Measurements from ENCODE around the gene TAAR9. TPM values are rescaled to one million over a fixed set of nuclear protein-coding genes. Genes with fewer than 3 reads are reported as not detected.

The TAAR9 gene
- total RNA-seq, 1 experiment from 2014 or later, result not detected

GRCh38 chr6:132494954-132495353 lies 43.1 kb upstream of the TAAR9 start:
- Histone ChIP-seq H3K27me3 (ENCODE audit: low read length) (no peaks in the 10 kb centered on the region), H4K20me1 (ENCODE audit: low read length) (no peaks in the 10 kb centered on the region), H3K27ac (ENCODE audit: low read length) (no peak overlapping the region), H3K4me2 (ENCODE audit: low read length) (no peak overlapping the region), H3K9me2 (replicated peaks; ENCODE audit: low read length) (no peaks in the 10 kb centered on the region), H3K9ac (ENCODE audit: low read length) (no peak overlapping the region), H3K9me3 (ENCODE audit: low read length) (no peaks in the 10 kb centered on the region), H3K79me2 (ENCODE audit: low read length) (0 out of 2 replicates have a peak, but pooled peaks cover 6% of the 10 kb centered on the region), H2AFZ (ENCODE audit: low read length) (no peak overlapping the region), H3K4me3 (ENCODE audit: low read length) (no peak overlapping the region), H3K4me1 (ENCODE audit: insufficient read depth, low read length) (no peaks in the 10 kb centered on the region), H3K36me3 (ENCODE audit: low read depth, low read length) (no peaks in the 10 kb centered on the region; the same call in 1 of the 2 replicates), H3F3A (ENCODE audit: low read length, unreplicated experiment) (no peaks in the 10 kb centered on the region)
- ChIA-PET CTCF (no interaction called here), POLR2A (ENCODE audit: unreplicated experiment) (no interaction called here)
- TF ChIP-seq CTCF (conservative IDR thresholded peaks at IDR 0.05; ENCODE audit: low read depth, low read length) (no peak), EZH2phosphoT487 (IDR thresholded peaks at IDR 0.05; ENCODE audit: borderline replicate concordance, low read length) (no peak), EZH2 (IDR thresholded peaks at IDR 0.05; ENCODE audit: low read length, unreplicated experiment) (no peak)
- intact Hi-C loops (cut with micrococcal nuclease), result no loop called here
- ATAC-seq (no peak), DNase-seq (no peak)
- BruUV-seq (replicated peaks), result no TSS peak

- intact Hi-C loops (cut with micrococcal nuclease), result no loop called here
- ChIA-PET CTCF (interaction anchor here (0.6 kb wide), 1 partner anchor 330 kb away, joined by 3 read pairs; no protein-coding TSS in a partner anchor), POLR2A (ENCODE audit: unreplicated experiment) (interaction anchor here (0.6 kb wide), 1 partner anchor 90 kb away, joined by 3 read pairs; no protein-coding TSS in a partner anchor)
- Histone ChIP-seq H3K4me1 (ENCODE audit: insufficient read depth, low read length) (no peaks in the 10 kb centered on the region), H3K9me2 (replicated peaks; ENCODE audit: low read length) (no peaks in the 10 kb centered on the region), H3K79me2 (ENCODE audit: low read length) (0 out of 2 replicates have a peak, but pooled peaks cover 6% of the 10 kb centered on the region), H3K9me3 (ENCODE audit: low read length) (no peaks in the 10 kb centered on the region), H3K4me3 (ENCODE audit: low read length) (no peak overlapping the region), H3K36me3 (ENCODE audit: low read depth, low read length) (no peaks in the 10 kb centered on the region; the same call in 1 of the 2 replicates), H3K27me3 (ENCODE audit: low read length) (no peaks in the 10 kb centered on the region), H3K27ac (ENCODE audit: low read length) (no peak overlapping the region), H2AFZ (ENCODE audit: low read length) (no peak overlapping the region), H3K4me2 (ENCODE audit: low read length) (no peak overlapping the region), H3F3A (ENCODE audit: low read length, unreplicated experiment) (no peaks in the 10 kb centered on the region), H4K20me1 (ENCODE audit: low read length) (no peaks in the 10 kb centered on the region), H3K9ac (ENCODE audit: low read length) (no peak overlapping the region)
- ATAC-seq, result no peak
- no peak for DNase-seq
- no TSS peak for BruUV-seq (replicated peaks)
- no peak for TF ChIP-seq CTCF (conservative IDR thresholded peaks at IDR 0.05; ENCODE audit: low read depth, low read length)
- TF ChIP-seq EZH2 (IDR thresholded peaks at IDR 0.05; ENCODE audit: low read length, unreplicated experiment), result no peak
- TF ChIP-seq EZH2phosphoT487 (IDR thresholded peaks at IDR 0.05; ENCODE audit: borderline replicate concordance, low read length), result no peak
Observed at GRCh38 chr6:132495604-132496079, 42.4 kb upstream of the TAAR9 start.

GRCh38 chr6:132496519-132497180 lies 41.4 kb upstream of the TAAR9 start:
- H3F3A ChIP-seq (ENCODE audit: low read length, unreplicated experiment), result no peaks in the 10 kb centered on the region
- H3K27me3 ChIP-seq (ENCODE audit: low read length), result no peaks in the 10 kb centered on the region
- no TSS peak for BruUV-seq (replicated peaks)
- intact Hi-C loops (cut with micrococcal nuclease), result no loop called here
- POLR2A ChIA-PET (ENCODE audit: unreplicated experiment), result no interaction called here
- no peak overlapping the region for H2AFZ ChIP-seq (ENCODE audit: low read length)
- no peak overlapping the region for H3K4me3 ChIP-seq (ENCODE audit: low read length)
- CTCF ChIA-PET, result interaction anchor here (0.6 kb wide), 1 partner anchor 329 kb away, joined by 3 read pairs; no protein-coding TSS in a partner anchor
- no peaks in the 10 kb centered on the region for H4K20me1 ChIP-seq (ENCODE audit: low read length)
- H3K9me3 ChIP-seq (ENCODE audit: low read length), result no peaks in the 10 kb centered on the region
- 0 out of 2 replicates have a peak, but pooled peaks cover 6% of the 10 kb centered on the region for H3K79me2 ChIP-seq (ENCODE audit: low read length)
- TF ChIP-seq EZH2 (IDR thresholded peaks at IDR 0.05; ENCODE audit: low read length, unreplicated experiment) (no peak), EZH2phosphoT487 (IDR thresholded peaks at IDR 0.05; ENCODE audit: borderline replicate concordance, low read length) (no peak), CTCF (conservative IDR thresholded peaks at IDR 0.05; ENCODE audit: low read depth, low read length) (no peak)
- DNase-seq, result no peak
- no peaks in the 10 kb centered on the region for H3K9me2 ChIP-seq (replicated peaks; ENCODE audit: low read length)
- H3K4me2 ChIP-seq (ENCODE audit: low read length), result no peak overlapping the region
- no peak overlapping the region for H3K27ac ChIP-seq (ENCODE audit: low read length)
- H3K9ac ChIP-seq (ENCODE audit: low read length), result no peak overlapping the region
- no peaks in the 10 kb centered on the region for H3K4me1 ChIP-seq (ENCODE audit: insufficient read depth, low read length)
- no peaks in the 10 kb centered on the region; the same call in 1 of the 2 replicates for H3K36me3 ChIP-seq (ENCODE audit: low read depth, low read length)
- ATAC-seq, result no peak
